HepG2 (cell line): ENCODE measurements around the gene NRIP2. TPM values are rescaled to one million over a fixed set of nuclear protein-coding genes. Genes with fewer than 3 reads are reported as not detected.

Experiments used
- ATAC-seq: fragments of 200-7000 bp; cut with Tn5 transposase; 3 replicates; pipeline ENCODE4 v1.9.1; 2020; ENCODE audit warnings: mild to moderate bottlenecking, moderate library complexity
- BruUV-seq: library from RNA; stranded (reverse); fragments of 400-500 nt; replicated peaks from 2 replicates; lab custom pipeline; 2021; lab: Mats Ljungman, UMichigan
- CTCF ChIA-PET: fragments of 300-600 bp; formaldehyde crosslinking; extraction: SDS; loops from one replicate; lab custom pipeline; 2021; ENCODE audit warnings: low total read pairs, inconsistent platforms, low intra/inter-chr PET ratio; lab: Yijun Ruan, JAX
- POLR2A ChIA-PET: fragments of 350-600 bp; sonication (Branson Sonifier 250); formaldehyde crosslinking; loops from one replicate; lab custom pipeline; 2020; ENCODE audit warnings: antibody characterized with exemption, inconsistent platforms; lab: Yijun Ruan, JAX
- DNase-seq: peaks from one replicate; pipeline ENCODE4 v3.0.0-alpha.2; 2015; ENCODE audit warnings: low spot score
- FAIRE-seq: peaks from 3 replicates; lab custom pipeline; 2011; peaks lifted over from hg19 to GRCh38; lab: Jason Lieb, UNC
- H2AFZ ChIP-seq: one replicate; pipeline ENCODE4 v1.6.1; 2011; ENCODE audit warnings: low read length, inconsistent platforms
- H3K27ac ChIP-seq: fragments of 300-600 bp; 3 replicates; pipeline ENCODE4 v1.8.0; 2011; ENCODE audit warnings: mixed run types, mild to moderate bottlenecking, mixed read lengths, low read length, inconsistent platforms; ENCODE audit not compliant: insufficient read depth; ENCODE audit errors: extremely low read length
- H3K27me3 ChIP-seq, 2 experiments: fragments of 200-600 bp in 1 of 2; 2 replicates in 1 of 2; 3 replicates in 1 of 2; pipeline versions ENCODE4 v1.6.0 to v1.8.0; 2011; ENCODE audit warnings: low read length in 2 of 2, mild to moderate bottlenecking in 2 of 2, moderate library complexity in 2 of 2, inconsistent platforms in 1 of 2; ENCODE audit not compliant: insufficient read depth in 2 of 2, control insufficient read depth in 1 of 2
- H3K36me3 ChIP-seq, 2 experiments: fragments of 200-600 bp in 1 of 2; replicated peaks in 1 of 2; 2 replicates in 1 of 2; 3 replicates in 1 of 2; pipeline versions ENCODE4 v1.5.1 to v1.8.0; 2011; ENCODE audit warnings: low read length in 2 of 2, inconsistent platforms in 1 of 2; ENCODE audit not compliant: insufficient read depth in 2 of 2, control insufficient read depth in 1 of 2
- H3K4me1 ChIP-seq: 2 replicates; pipeline ENCODE4 v1.5.1; 2012; ENCODE audit warnings: low read length, inconsistent platforms; ENCODE audit not compliant: insufficient read depth
- H3K4me2 ChIP-seq: 2 replicates; pipeline ENCODE4 v1.6.0; 2011; ENCODE audit warnings: low read depth, low read length, inconsistent platforms
- H3K4me3 ChIP-seq, 3 experiments: fragments of 200-600 bp in 1 of 3; sonication (generic), shearing (Covaris generic) in 1 of 3; replicated peaks in 1 of 3; 2 replicates each; pipeline ENCODE4 v1.5.1; 2011 to 2016; ENCODE audit warnings: low read length in 3 of 3, inconsistent platforms in 2 of 3, low read depth in 2 of 3, mild to moderate bottlenecking in 2 of 3, control low read depth in 1 of 3, mixed read lengths in 1 of 3; ENCODE audit not compliant: insufficient read depth in 1 of 3
- H3K79me2 ChIP-seq: one replicate; pipeline ENCODE4 v1.6.1; 2011; ENCODE audit warnings: low read length, inconsistent platforms; ENCODE audit not compliant: insufficient read depth
- H3K9ac ChIP-seq: 2 replicates; pipeline ENCODE4 v1.6.0; 2011; ENCODE audit warnings: mild to moderate bottlenecking, low read depth, low read length, inconsistent platforms; ENCODE audit not compliant: insufficient read depth
- H3K9me3 ChIP-seq: 2 replicates; pipeline ENCODE4 v1.5.1; 2012; ENCODE audit warnings: mild to moderate bottlenecking, low read length
- H4K20me1 ChIP-seq: 2 replicates; pipeline ENCODE4 v1.6.0; 2011; ENCODE audit warnings: inconsistent platforms, mild to moderate bottlenecking, low read length, moderate library complexity; ENCODE audit not compliant: insufficient read depth
- MXD4 ChIP-seq: IDR thresholded peaks from 2 replicates; pipeline ENCODE4 v1.6.1; 2016; ENCODE audit warnings: mild to moderate bottlenecking, missing biosample characterization, missing genetic modification reagents
- REL ChIP-seq: sonication (generic); formaldehyde crosslinking; conservative IDR thresholded peaks from 2 replicates; pipeline ENCODE4 v1.8.0; 2022; ENCODE audit warnings: mild to moderate bottlenecking, missing genetic modification reagents, moderate library complexity
- ZEB1 ChIP-seq: IDR thresholded peaks from 2 replicates; pipeline ENCODE4 v1.6.1; 2012; ENCODE audit warnings: mild to moderate bottlenecking, low read depth, inconsistent platforms; ENCODE audit not compliant: insufficient replicate concordance
- ZNF264 ChIP-seq: sonication (generic); formaldehyde crosslinking; IDR thresholded peaks from 2 replicates; pipeline ENCODE4 v1.4.0; 2020; ENCODE audit warnings: missing genetic modification reagents
- ZNF777 ChIP-seq: sonication (generic); formaldehyde crosslinking; IDR thresholded peaks from 2 replicates; pipeline ENCODE4 v1.4.0; 2020; ENCODE audit warnings: missing genetic modification reagents
- ZNF839 ChIP-seq: sonication (generic); formaldehyde crosslinking; IDR thresholded peaks from 2 replicates; pipeline ENCODE4 v1.4.0; 2020; ENCODE audit warnings: missing genetic modification reagents, mild to moderate bottlenecking, borderline replicate concordance
- WGBS: methylation state at CpG from one replicate; pipeline ENCODE4 v1.1.6; 2017; ENCODE audit warnings: low lambda C conversion rate; 5-methylcytosine and 5-hydroxymethylcytosine counted together
- in situ Hi-C: cut with HindIII; loops from 2 replicates; pipeline ENCODE4 v1.10.0; 2017; ENCODE audit warnings: low pct_unique_long_range_greater_than_20kb; ENCODE audit not compliant: extremely low pct_ligation_motif_present
- intact Hi-C: fragments of 100-400 bp; cut with micrococcal nuclease; formaldehyde crosslinking; loops from one replicate; pipeline ENCODE4 v1.10.0; 2022; ENCODE audit not compliant: unreplicated experiment
- polyA plus RNA-seq, 8 experiments: library from polyadenylated mRNA; depleted of rRNA in 3 of 8; stranded (reverse) in 7 of 8; unstranded in 1 of 8; fragments of >200 nt; fragmentation: Illumina TruSeq in 4 of 8; extraction: Trizol in 4 of 8; gene quantifications; 2 replicates each; pipeline versions ENCODE4 v1.2.1 to v1.2.3, GENCODE V29; 2011 to 2016; ENCODE audit warnings: low read depth in 4 of 8, missing spikeins in 1 of 8, mixed read lengths in 1 of 8; ENCODE audit not compliant: insufficient read depth in 1 of 8
- total RNA-seq, 5 experiments: library from RNA; depleted of rRNA; stranded (reverse); fragments of >200 nt; fragmentation: Illumina TruSeq; extraction: Trizol; gene quantifications; 2 replicates each; pipeline ENCODE4 v1.2.3, GENCODE V29; 2016; ENCODE audit warnings: low read depth in 1 of 5
- TF ChIP-seq, protein P1 (sequence below): sonication (generic); formaldehyde crosslinking; IDR thresholded peaks from 2 replicates; pipeline ENCODE4 v1.5.1; 2020; ENCODE audit warnings: mild to moderate bottlenecking, missing genetic modification reagents
- TF ChIP-seq, protein P2 (sequence below), 2 experiments: fragments of 450-650 bp in 1 of 2; sonication (generic) in 1 of 2; formaldehyde crosslinking in 1 of 2; IDR thresholded peaks; 2 replicates each; pipeline versions ENCODE4 v1.6.1 to v1.8.0; 2016 to 2022; ENCODE audit warnings: antibody characterized with exemption in 1 of 2, mild to moderate bottlenecking in 1 of 2, missing genetic modification reagents in 1 of 2

NRIP2 gene
- total and polyA plus RNA-seq, 2 of the 13 experiments (the other 11 are each of a cell fraction or from before 2014, with no cell fraction given) = not detected

DNA sequence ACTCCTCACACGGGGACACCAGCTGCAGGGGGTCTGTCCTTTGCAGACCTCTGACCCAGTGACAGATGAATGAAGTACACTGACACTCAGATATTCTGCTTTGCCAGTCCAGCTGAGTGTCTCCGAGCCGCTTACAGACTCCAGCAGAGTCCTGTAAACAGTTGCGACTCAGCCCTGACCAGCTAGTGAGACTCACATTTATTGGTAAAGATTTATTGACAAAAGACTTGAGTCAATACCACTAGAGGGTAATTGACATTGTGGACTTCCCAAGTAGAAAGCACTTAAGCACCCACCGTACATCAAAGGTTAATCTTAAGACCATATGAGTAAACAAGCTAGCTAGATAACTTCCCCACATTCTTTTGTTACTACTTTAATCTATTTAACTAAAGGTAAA lies 49.8 kb downstream of the NRIP2 start:
- Histone ChIP-seq H3K4me3 (no peak overlapping the region), H3K36me3 (no peaks in the 10 kb centered on the region), H4K20me1 (no peaks in the 10 kb centered on the region), H2AFZ (no peak overlapping the region), H3K4me2 (no peak overlapping the region; the same call in 1 of the 2 replicates), H3K4me1 (peaks cover 19% of the 10 kb centered on the region), H3K9me3 (no peaks in the 10 kb centered on the region), H3K27me3 (peaks cover 1 to 28% of the 10 kb centered on the region in 2 experiments; a peak in 2 of 5 replicates), H3K9ac (no peak overlapping the region), H3K79me2 (no peaks in the 10 kb centered on the region), H3K27ac (no peak overlapping the region)
- ATAC-seq = peak; percentile 32; the same call in 1 of the 3 replicates
- peak; percentile 31 for DNase-seq
- BruUV-seq = no TSS peak
- intact Hi-C loops (no loop called here), in situ Hi-C loops (no loop called here)
- ChIA-PET CTCF (no interaction called here), POLR2A (no interaction called here)
- 5% methylated on average over 4 of the region's 5 CpGs for WGBS
- no peak for FAIRE-seq
- no peak for TF ChIP-seq ZNF777 (CRISPR knock-in tag)
- TF ChIP-seq REL (CRISPR knock-in tag) = no peak
- TF ChIP-seq, protein P1, sequence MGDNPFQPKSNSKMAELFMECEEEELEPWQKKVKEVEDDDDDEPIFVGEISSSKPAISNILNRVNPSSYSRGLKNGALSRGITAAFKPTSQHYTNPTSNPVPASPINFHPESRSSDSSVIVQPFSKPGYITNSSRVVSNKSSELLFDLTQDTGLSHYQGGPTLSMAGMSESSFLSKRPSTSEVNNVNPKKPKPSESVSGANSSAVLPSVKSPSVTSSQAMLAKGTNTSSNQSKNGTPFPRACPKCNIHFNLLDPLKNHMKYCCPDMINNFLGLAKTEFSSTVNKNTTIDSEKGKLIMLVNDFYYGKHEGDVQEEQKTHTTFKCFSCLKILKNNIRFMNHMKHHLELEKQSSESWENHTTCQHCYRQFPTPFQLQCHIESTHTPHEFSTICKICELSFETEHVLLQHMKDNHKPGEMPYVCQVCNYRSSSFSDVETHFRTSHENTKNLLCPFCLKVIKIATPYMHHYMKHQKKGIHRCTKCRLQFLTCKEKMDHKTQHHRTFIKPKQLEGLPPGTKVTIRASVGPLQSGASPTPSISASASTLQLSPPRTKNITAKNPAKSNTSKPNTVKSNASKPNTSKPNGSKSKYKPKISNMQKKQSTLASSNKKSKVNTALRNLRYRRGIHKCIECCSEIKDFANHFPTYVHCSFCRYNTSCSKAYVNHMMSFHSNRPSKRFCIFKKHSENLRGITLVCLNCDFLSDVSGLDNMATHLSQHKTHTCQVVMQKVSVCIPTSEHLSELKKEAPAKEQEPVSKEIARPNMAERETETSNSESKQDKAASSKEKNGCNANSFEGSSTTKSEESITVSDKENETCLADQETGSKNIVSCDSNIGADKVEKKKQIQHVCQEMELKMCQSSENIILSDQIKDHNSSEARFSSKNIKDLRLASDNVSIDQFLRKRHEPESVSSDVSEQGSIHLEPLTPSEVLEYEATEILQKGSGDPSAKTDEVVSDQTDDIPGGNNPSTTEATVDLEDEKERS (CRISPR knock-in tag) = no peak
- TF ChIP-seq, protein P2, sequence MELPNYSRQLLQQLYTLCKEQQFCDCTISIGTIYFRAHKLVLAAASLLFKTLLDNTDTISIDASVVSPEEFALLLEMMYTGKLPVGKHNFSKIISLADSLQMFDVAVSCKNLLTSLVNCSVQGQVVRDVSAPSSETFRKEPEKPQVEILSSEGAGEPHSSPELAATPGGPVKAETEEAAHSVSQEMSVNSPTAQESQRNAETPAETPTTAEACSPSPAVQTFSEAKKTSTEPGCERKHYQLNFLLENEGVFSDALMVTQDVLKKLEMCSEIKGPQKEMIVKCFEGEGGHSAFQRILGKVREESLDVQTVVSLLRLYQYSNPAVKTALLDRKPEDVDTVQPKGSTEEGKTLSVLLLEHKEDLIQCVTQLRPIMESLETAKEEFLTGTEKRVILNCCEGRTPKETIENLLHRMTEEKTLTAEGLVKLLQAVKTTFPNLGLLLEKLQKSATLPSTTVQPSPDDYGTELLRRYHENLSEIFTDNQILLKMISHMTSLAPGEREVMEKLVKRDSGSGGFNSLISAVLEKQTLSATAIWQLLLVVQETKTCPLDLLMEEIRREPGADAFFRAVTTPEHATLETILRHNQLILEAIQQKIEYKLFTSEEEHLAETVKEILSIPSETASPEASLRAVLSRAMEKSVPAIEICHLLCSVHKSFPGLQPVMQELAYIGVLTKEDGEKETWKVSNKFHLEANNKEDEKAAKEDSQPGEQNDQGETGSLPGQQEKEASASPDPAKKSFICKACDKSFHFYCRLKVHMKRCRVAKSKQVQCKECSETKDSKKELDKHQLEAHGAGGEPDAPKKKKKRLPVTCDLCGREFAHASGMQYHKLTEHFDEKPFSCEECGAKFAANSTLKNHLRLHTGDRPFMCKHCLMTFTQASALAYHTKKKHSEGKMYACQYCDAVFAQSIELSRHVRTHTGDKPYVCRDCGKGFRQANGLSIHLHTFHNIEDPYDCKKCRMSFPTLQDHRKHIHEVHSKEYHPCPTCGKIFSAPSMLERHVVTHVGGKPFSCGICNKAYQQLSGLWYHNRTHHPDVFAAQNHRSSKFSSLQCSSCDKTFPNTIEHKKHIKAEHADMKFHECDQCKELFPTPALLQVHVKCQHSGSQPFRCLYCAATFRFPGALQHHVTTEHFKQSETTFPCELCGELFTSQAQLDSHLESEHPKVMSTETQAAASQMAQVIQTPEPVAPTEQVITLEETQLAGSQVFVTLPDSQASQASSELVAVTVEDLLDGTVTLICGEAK (IDR thresholded peaks at IDR 0.05) = no peak
- TF ChIP-seq, protein P2 (CRISPR knock-in tag; IDR thresholded peaks at IDR 0.05) = peak; percentile 52; the same call in 1 of the 2 replicates
- TF ChIP-seq ZEB1 = no peak
- TF ChIP-seq ZNF839 = no peak
- no peak for TF ChIP-seq MXD4 (CRISPR knock-in tag)
- TF ChIP-seq ZNF264 (CRISPR knock-in tag) = no peak
